SU-DHL-6 (cell line): ENCODE results near the gene IQGAP3.

ENCODE experiments used
- H2AFZ ChIP-seq: fragments of 200-600 bp; sonication (generic); 2 replicates; pipeline ENCODE4 v1.6.1; 2014; ENCODE audit warnings: low read depth, mild to moderate bottlenecking, moderate library complexity, mixed read lengths, antibody characterized with exemption, low read length; ENCODE audit not compliant: severe bottlenecking
- H3F3A ChIP-seq: fragments of 200-600 bp; shearing (Covaris generic); 2 replicates; pipeline ENCODE4 v1.6.0; 2016; ENCODE audit warnings: antibody characterized with exemption, mild to moderate bottlenecking; ENCODE audit not compliant: insufficient read depth
- H3K27ac ChIP-seq: fragments of 200-600 bp; sonication (generic); 2 replicates; pipeline ENCODE4 v1.5.1; 2016; ENCODE audit warnings: low read depth, mild to moderate bottlenecking, low read length, moderate library complexity, mixed read lengths
- H3K27me3 ChIP-seq: fragments of 200-600 bp; sonication (generic), shearing (Covaris generic); 2 replicates; pipeline ENCODE4 v1.6.0; 2014; ENCODE audit warnings: mild to moderate bottlenecking, low read length
- H3K36me3 ChIP-seq: fragments of 200-600 bp; sonication (generic); 2 replicates; pipeline ENCODE4 v1.6.1; 2014; ENCODE audit warnings: mild to moderate bottlenecking, low read length, mixed read lengths
- H3K4me2 ChIP-seq: fragments of 300-600, 200-600 bp; shearing (Covaris generic), sonication (generic); 2 replicates; pipeline ENCODE4 v1.6.0; 2014; ENCODE audit warnings: low read length, low read depth, mild to moderate bottlenecking; ENCODE audit not compliant: poor library complexity, severe bottlenecking
- H3K4me3 ChIP-seq: fragments of 200-600 bp; sonication (generic); 2 replicates; pipeline ENCODE4 v1.5.1; 2014; ENCODE audit warnings: antibody characterized with exemption, low read length, mild to moderate bottlenecking, mixed read lengths; ENCODE audit not compliant: insufficient read depth, poor library complexity, severe bottlenecking
- H3K79me2 ChIP-seq: fragments of 200-600 bp; sonication (generic); 2 replicates; pipeline ENCODE4 v1.6.1; 2014; ENCODE audit warnings: mild to moderate bottlenecking, low read length, moderate library complexity; ENCODE audit not compliant: insufficient read depth
- H3K9ac ChIP-seq: fragments of 200-600 bp; sonication (generic); 2 replicates; pipeline ENCODE4 v1.7.0; 2014; ENCODE audit warnings: mild to moderate bottlenecking, low read length
- H3K9me2 ChIP-seq: fragments of 200-600 bp; sonication (generic); replicated peaks from 2 replicates; pipeline ENCODE4 v1.6.1; 2014; ENCODE audit warnings: low read length; ENCODE audit not compliant: insufficient read depth
- H3K9me3 ChIP-seq: fragments of 200-600 bp; sonication (generic); 2 replicates; pipeline ENCODE4 v1.6.1; 2014; ENCODE audit warnings: low read length, mixed read lengths; ENCODE audit not compliant: insufficient read depth
- H4K20me1 ChIP-seq: fragments of 200-600 bp; sonication (generic); 2 replicates; pipeline ENCODE4 v1.6.1; 2014; ENCODE audit warnings: low read depth, mild to moderate bottlenecking, antibody characterized with exemption, low read length, moderate library complexity, mixed read lengths
- CTCF ChIP-seq: fragments of 200-600 bp; sonication (generic); IDR thresholded peaks from one replicate; pipeline ENCODE4 v1.5.1; 2017; ENCODE audit warnings: antibody characterized with exemption, mild to moderate bottlenecking, low read length, moderate library complexity; ENCODE audit not compliant: insufficient read depth, poor library complexity, severe bottlenecking
- EZH2phosphoT487 ChIP-seq: fragments of 200-600 bp; sonication (generic), shearing (Covaris generic); conservative IDR thresholded peaks from 2 replicates; pipeline ENCODE4 v1.6.1; 2018; ENCODE audit warnings: mild to moderate bottlenecking, antibody characterized with exemption, low read length, moderate library complexity, mixed read lengths

The IQGAP3 gene

GRCh38 chr1:156577550-156577949 lies 5.2 kb upstream of the IQGAP3 start:
- TF ChIP-seq EZH2phosphoT487 = no peak
- TF ChIP-seq CTCF = no peak
- H3K27ac ChIP-seq = no peak overlapping the region

GRCh38 chr1:156574039-156574633 lies 1.8 kb upstream of the IQGAP3 start:
- Histone ChIP-seq H3K27me3 (no peaks in the 10 kb centered on the region), H3K36me3 (no peaks in the 10 kb centered on the region), H3K9me2 (no peaks in the 10 kb centered on the region), H3K27ac (no peak overlapping the region), H4K20me1 (no peaks in the 10 kb centered on the region), H3K4me3 (no peak overlapping the region), H3F3A (no peaks in the 10 kb centered on the region), H3K4me2 (no peak overlapping the region), H3K9ac (no peak overlapping the region), H3K79me2 (no peaks in the 10 kb centered on the region), H3K9me3 (no peaks in the 10 kb centered on the region), H2AFZ (no peak overlapping the region)
- no peak for TF ChIP-seq EZH2phosphoT487
- TF ChIP-seq CTCF = no peak

More at GRCh38 chr1:156577550-156577949, 5.2 kb upstream of the IQGAP3 start:
- H3K9me2 ChIP-seq = no peaks in the 10 kb centered on the region
- H3K9ac ChIP-seq = no peak overlapping the region
- H3K9me3 ChIP-seq = no peaks in the 10 kb centered on the region
- no peak overlapping the region for H3K4me3 ChIP-seq
- no peaks in the 10 kb centered on the region for H3F3A ChIP-seq
- no peaks in the 10 kb centered on the region for H3K36me3 ChIP-seq
- no peaks in the 10 kb centered on the region for H3K79me2 ChIP-seq
- H4K20me1 ChIP-seq = no peaks in the 10 kb centered on the region
- H2AFZ ChIP-seq = no peak overlapping the region
- no peaks in the 10 kb centered on the region for H3K27me3 ChIP-seq
- no peak overlapping the region for H3K4me2 ChIP-seq

- no peaks in the 10 kb centered on the region for H3K36me3 ChIP-seq
- no peaks in the 10 kb centered on the region for H3K9me3 ChIP-seq
- H3K9me2 ChIP-seq = no peaks in the 10 kb centered on the region
- no peak for TF ChIP-seq EZH2phosphoT487
- TF ChIP-seq CTCF = no peak
- no peaks in the 10 kb centered on the region for H4K20me1 ChIP-seq
- H2AFZ ChIP-seq = peak overlapping the region; percentile 81
- H3K9ac ChIP-seq = peak overlapping the region; percentile 67
- no peaks in the 10 kb centered on the region for H3F3A ChIP-seq
- peak overlapping the region; percentile 55 for H3K4me3 ChIP-seq
- H3K4me2 ChIP-seq = peak overlapping the region; percentile 70
- no peaks in the 10 kb centered on the region for H3K27me3 ChIP-seq
- H3K27ac ChIP-seq = no peak overlapping the region
- H3K79me2 ChIP-seq = no peaks in the 10 kb centered on the region
These were observed 276 bp upstream of the IQGAP3 start for GRCh38 chr1:156572663-156573018.
